ENCODE measurements around the gene EPB42.

DNA sequence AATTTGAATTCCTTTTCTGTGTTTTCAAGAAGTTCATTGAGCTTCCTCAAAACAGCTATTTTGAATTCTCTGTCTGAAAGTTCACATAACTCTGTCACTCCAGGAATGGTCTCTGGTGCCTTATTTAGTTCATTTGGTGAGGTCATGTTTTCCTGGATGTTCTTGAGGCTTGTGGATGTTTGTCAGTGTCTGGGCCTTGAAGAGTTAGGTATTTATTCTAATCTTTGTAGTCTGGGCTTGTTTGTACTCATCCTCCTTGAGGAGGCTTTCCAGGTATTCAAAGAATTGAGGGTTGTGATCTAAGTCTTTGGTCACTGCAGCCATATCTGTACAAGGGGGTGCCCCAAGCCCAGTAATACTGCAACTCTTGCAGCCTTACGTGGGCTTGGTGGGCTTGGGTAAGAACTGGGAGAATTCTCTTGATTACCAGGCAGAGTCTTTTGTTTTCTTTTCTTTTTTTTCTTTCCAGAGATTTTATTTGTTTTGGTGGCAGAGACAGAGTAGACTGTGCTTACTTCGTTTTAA is 55.0 kb downstream of the EPB42 start:
- TF ChIP-seq, protein P1, sequence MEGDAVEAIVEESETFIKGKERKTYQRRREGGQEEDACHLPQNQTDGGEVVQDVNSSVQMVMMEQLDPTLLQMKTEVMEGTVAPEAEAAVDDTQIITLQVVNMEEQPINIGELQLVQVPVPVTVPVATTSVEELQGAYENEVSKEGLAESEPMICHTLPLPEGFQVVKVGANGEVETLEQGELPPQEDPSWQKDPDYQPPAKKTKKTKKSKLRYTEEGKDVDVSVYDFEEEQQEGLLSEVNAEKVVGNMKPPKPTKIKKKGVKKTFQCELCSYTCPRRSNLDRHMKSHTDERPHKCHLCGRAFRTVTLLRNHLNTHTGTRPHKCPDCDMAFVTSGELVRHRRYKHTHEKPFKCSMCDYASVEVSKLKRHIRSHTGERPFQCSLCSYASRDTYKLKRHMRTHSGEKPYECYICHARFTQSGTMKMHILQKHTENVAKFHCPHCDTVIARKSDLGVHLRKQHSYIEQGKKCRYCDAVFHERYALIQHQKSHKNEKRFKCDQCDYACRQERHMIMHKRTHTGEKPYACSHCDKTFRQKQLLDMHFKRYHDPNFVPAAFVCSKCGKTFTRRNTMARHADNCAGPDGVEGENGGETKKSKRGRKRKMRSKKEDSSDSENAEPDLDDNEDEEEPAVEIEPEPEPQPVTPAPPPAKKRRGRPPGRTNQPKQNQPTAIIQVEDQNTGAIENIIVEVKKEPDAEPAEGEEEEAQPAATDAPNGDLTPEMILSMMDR (conservative IDR thresholded peaks at IDR 0.05; ENCODE audit: low read depth in 2 of 2) = no peak
- TF ChIP-seq POLR2AphosphoS5 (IDR thresholded peaks at IDR 0.05; ENCODE audit: low read depth) (no peak), EZH2 (IDR thresholded peaks at IDR 0.05; ENCODE audit: low read depth, unreplicated experiment) (no peak), EZH2phosphoT487 (IDR thresholded peaks at IDR 0.05; ENCODE audit: unreplicated experiment) (no peak), CREB1 (CRISPR knock-in tag; IDR thresholded peaks at IDR 0.05; ENCODE audit: low read depth) (no peak), JUNB (IDR thresholded peaks at IDR 0.05; ENCODE audit: unreplicated experiment) (no peak), ZNF331 (CRISPR knock-in tag; IDR thresholded peaks at IDR 0.05; ENCODE audit: low read depth) (no peak), NANOG (IDR thresholded peaks at IDR 0.05; ENCODE audit: borderline replicate concordance) (no peak), STAT1 (IDR thresholded peaks at IDR 0.05; ENCODE audit: unreplicated experiment) (no peak), ZNF114 (CRISPR knock-in tag; IDR thresholded peaks at IDR 0.05) (no peak)
- TF ChIP-seq, protein P2, sequence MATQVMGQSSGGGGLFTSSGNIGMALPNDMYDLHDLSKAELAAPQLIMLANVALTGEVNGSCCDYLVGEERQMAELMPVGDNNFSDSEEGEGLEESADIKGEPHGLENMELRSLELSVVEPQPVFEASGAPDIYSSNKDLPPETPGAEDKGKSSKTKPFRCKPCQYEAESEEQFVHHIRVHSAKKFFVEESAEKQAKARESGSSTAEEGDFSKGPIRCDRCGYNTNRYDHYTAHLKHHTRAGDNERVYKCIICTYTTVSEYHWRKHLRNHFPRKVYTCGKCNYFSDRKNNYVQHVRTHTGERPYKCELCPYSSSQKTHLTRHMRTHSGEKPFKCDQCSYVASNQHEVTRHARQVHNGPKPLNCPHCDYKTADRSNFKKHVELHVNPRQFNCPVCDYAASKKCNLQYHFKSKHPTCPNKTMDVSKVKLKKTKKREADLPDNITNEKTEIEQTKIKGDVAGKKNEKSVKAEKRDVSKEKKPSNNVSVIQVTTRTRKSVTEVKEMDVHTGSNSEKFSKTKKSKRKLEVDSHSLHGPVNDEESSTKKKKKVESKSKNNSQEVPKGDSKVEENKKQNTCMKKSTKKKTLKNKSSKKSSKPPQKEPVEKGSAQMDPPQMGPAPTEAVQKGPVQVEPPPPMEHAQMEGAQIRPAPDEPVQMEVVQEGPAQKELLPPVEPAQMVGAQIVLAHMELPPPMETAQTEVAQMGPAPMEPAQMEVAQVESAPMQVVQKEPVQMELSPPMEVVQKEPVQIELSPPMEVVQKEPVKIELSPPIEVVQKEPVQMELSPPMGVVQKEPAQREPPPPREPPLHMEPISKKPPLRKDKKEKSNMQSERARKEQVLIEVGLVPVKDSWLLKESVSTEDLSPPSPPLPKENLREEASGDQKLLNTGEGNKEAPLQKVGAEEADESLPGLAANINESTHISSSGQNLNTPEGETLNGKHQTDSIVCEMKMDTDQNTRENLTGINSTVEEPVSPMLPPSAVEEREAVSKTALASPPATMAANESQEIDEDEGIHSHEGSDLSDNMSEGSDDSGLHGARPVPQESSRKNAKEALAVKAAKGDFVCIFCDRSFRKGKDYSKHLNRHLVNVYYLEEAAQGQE (IDR thresholded peaks at IDR 0.05; ENCODE audit: unreplicated experiment) = no peak
- TF ChIP-seq, protein P3, sequence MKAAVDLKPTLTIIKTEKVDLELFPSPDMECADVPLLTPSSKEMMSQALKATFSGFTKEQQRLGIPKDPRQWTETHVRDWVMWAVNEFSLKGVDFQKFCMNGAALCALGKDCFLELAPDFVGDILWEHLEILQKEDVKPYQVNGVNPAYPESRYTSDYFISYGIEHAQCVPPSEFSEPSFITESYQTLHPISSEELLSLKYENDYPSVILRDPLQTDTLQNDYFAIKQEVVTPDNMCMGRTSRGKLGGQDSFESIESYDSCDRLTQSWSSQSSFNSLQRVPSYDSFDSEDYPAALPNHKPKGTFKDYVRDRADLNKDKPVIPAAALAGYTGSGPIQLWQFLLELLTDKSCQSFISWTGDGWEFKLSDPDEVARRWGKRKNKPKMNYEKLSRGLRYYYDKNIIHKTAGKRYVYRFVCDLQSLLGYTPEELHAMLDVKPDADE (IDR thresholded peaks at IDR 0.05) = no peak
- TF ChIP-seq, protein P4, sequence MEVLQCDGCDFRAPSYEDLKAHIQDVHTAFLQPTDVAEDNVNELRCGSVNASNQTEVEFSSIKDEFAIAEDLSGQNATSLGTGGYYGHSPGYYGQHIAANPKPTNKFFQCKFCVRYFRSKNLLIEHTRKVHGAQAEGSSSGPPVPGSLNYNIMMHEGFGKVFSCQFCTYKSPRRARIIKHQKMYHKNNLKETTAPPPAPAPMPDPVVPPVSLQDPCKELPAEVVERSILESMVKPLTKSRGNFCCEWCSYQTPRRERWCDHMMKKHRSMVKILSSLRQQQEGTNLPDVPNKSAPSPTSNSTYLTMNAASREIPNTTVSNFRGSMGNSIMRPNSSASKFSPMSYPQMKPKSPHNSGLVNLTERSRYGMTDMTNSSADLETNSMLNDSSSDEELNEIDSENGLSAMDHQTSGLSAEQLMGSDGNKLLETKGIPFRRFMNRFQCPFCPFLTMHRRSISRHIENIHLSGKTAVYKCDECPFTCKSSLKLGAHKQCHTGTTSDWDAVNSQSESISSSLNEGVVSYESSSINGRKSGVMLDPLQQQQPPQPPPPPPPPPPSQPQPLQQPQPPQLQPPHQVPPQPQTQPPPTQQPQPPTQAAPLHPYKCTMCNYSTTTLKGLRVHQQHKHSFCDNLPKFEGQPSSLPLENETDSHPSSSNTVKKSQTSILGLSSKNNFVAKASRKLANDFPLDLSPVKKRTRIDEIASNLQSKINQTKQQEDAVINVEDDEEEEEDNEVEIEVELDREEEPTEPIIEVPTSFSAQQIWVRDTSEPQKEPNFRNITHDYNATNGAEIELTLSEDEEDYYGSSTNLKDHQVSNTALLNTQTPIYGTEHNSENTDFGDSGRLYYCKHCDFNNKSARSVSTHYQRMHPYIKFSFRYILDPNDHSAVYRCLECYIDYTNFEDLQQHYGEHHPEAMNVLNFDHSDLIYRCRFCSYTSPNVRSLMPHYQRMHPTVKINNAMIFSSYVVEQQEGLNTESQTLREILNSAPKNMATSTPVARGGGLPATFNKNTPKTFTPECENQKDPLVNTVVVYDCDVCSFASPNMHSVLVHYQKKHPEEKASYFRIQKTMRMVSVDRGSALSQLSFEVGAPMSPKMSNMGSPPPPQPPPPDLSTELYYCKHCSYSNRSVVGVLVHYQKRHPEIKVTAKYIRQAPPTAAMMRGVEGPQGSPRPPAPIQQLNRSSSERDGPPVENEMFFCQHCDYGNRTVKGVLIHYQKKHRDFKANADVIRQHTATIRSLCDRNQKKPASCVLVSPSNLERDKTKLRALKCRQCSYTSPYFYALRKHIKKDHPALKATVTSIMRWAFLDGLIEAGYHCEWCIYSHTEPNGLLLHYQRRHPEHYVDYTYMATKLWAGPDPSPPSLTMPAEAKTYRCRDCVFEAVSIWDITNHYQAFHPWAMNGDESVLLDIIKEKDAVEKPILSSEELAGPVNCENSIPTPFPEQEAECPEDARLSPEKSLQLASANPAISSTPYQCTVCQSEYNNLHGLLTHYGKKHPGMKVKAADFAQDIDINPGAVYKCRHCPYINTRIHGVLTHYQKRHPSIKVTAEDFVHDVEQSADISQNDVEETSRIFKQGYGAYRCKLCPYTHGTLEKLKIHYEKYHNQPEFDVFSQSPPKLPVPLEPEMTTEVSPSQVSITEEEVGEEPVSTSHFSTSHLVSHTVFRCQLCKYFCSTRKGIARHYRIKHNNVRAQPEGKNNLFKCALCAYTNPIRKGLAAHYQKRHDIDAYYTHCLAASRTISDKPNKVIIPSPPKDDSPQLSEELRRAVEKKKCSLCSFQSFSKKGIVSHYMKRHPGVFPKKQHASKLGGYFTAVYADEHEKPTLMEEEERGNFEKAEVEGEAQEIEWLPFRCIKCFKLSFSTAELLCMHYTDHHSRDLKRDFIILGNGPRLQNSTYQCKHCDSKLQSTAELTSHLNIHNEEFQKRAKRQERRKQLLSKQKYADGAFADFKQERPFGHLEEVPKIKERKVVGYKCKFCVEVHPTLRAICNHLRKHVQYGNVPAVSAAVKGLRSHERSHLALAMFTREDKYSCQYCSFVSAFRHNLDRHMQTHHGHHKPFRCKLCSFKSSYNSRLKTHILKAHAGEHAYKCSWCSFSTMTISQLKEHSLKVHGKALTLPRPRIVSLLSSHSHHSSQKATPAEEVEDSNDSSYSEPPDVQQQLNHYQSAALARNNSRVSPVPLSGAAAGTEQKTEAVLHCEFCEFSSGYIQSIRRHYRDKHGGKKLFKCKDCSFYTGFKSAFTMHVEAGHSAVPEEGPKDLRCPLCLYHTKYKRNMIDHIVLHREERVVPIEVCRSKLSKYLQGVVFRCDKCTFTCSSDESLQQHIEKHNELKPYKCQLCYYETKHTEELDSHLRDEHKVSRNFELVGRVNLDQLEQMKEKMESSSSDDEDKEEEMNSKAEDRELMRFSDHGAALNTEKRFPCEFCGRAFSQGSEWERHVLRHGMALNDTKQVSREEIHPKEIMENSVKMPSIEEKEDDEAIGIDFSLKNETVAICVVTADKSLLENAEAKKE (CRISPR knock-in tag; IDR thresholded peaks at IDR 0.05) = no peak
